Stimulated activated naive CD4-positive, alpha-beta T cell (primary cell): ENCODE results near the gene PSIP1.
"Not testable (repeated sequence)": the region's sequence is repeated elsewhere in the genome, so short reads cannot be mapped to it uniquely, and the experiment has no call there.

Experiments used
- DNase-seq, 6 experiments: peaks; one replicate each; lab custom pipeline; 2025; lab: John Stamatoyannopoulos, UW

The PSIP1 gene

GRCh38 chr9:15510789-15511575 lies at the start of gene PSIP1:
PSIP1 (minus strand) TSS chr9:15510970; CDS start chr9:15510188, 782 bp downstream.
- DNase-seq, result peak; percentile 82 to 97 (median 90)

- peak in 1 of 6 experiments; percentile 44 for DNase-seq
Measured at GRCh38 chr9:15553528-15553898, 42.7 kb upstream of the PSIP1 start.

GRCh38 chr9:15552636-15553527 lies 42.1 kb upstream of the PSIP1 start, which contains the start of gene CCDC171:
CCDC171 (plus strand) TSS chr9:15553043; CDS start chr9:15564089, 11,046 bp downstream.
- DNase-seq, result peak; percentile 75 to 85 (median 81)

GRCh38 chr9:15549611-15550010 lies 38.8 kb upstream of the PSIP1 start:
- no peak for DNase-seq

- DNase-seq, result no peak
Measured at GRCh38 chr9:15543047-15543813, 32.5 kb upstream of the PSIP1 start.

GRCh38 chr9:15542624-15543023 lies 31.9 kb upstream of the PSIP1 start:
- DNase-seq, result no peak

- no peak for DNase-seq
Measured at GRCh38 chr9:15541872-15542271, 31.1 kb upstream of the PSIP1 start.

- DNase-seq, result no peak
Measured at GRCh38 chr9:15531380-15531779, 20.6 kb upstream of the PSIP1 start.

- DNase-seq, result no peak
Measured at GRCh38 chr9:15529566-15530324, 19.0 kb upstream of the PSIP1 start.

- not testable (repeated sequence) for DNase-seq
Measured at GRCh38 chr9:15527035-15527434, 16.3 kb upstream of the PSIP1 start.

- no peak for DNase-seq
Measured at GRCh38 chr9:15525958-15526357, 15.2 kb upstream of the PSIP1 start.

- DNase-seq, result no peak
Measured at GRCh38 chr9:15524845-15525455, 14.2 kb upstream of the PSIP1 start.

GRCh38 chr9:15522130-15522755 lies 11.5 kb upstream of the PSIP1 start:
- DNase-seq, result no peak

- DNase-seq, result no peak
Measured at GRCh38 chr9:15521254-15521653, 10.5 kb upstream of the PSIP1 start.

GRCh38 chr9:15519831-15520230 lies 9.1 kb upstream of the PSIP1 start:
- no peak for DNase-seq

- DNase-seq, result no peak
Measured at GRCh38 chr9:15513335-15513734, 2.6 kb upstream of the PSIP1 start.

GRCh38 chr9:15512889-15513288 lies 2.1 kb upstream of the PSIP1 start:
- DNase-seq, result no peak

- no peak for DNase-seq
Measured at GRCh38 chr9:15512204-15512603, 1.4 kb upstream of the PSIP1 start.

GRCh38 chr9:15509931-15510788 lies 610 bp downstream of the PSIP1 start:
- peak; percentile 41 to 73 (median 62) for DNase-seq
